GM18909 (cell line): ENCODE results near the gene NUP62.
"Not testable (repeated sequence)": the region's sequence is repeated elsewhere in the genome, so short reads cannot be mapped to it uniquely, and the experiment has no call there.

Experiments used
- ATAC-seq: cut with Tn5 transposase; IDR thresholded peaks from one replicate; pipeline ENCODE4 v1.9.1; 2021; ENCODE audit warnings: mild to moderate bottlenecking; ENCODE audit not compliant: unreplicated experiment, poor library complexity

The NUP62 gene

GRCh38 chr19:49929121-49929610 is at the start of gene NUP62, which contains the start of gene ATF5:
TSS of gene NUP62 (minus strand) at chr19:49929504. CDS start at chr19:49909807, 19,697 bp downstream.
TSS of gene ATF5 (plus strand) at chr19:49929205. CDS start at chr19:49930851, 1,646 bp downstream.
- peak; percentile 67 for ATAC-seq

DNA sequence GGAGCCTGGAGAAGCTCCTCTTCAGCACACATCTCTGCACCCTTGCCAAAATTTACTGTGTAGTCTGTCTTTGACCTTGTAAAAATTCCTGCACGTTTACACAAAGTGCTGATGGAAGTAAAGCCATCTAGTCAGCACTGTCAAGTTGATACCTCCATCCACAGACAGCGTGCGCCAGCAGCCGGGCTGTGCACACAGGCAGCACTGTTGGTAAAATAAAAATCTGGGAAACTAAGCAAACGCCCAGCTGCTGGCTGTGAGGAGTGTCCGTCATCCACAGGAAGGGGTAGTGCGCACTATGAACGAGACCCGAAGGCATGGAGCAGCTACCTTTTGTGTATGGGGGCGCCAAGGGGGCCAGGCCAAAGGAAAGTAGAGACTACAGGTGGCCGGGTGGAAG is 49.0 kb upstream of the NUP62 start:
- no peak for ATAC-seq

- no peak for ATAC-seq
Observed at GRCh38 chr19:49977881-49978280, 48.6 kb upstream of the NUP62 start.

DNA sequence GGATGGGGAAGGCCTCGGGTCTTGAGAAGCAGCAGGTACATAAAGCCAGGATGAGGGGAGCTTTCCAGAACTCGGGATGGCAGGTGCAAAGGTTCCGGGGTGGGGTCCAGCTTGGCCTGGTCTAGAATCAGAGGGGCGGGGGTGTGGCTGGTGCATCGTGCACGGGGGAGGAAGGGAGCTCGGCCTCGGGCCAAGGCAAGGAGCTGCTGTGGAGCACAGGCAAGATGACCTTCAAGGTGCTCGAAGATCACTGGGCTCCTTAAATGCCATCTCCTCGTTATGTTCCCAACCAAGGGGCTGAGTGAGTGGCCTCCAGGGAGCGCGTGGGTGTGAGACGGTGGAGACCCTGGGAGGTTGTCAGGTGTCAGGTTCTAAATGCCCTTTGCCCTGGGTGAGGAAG is 47.8 kb upstream of the NUP62 start:
- no peak for ATAC-seq

DNA sequence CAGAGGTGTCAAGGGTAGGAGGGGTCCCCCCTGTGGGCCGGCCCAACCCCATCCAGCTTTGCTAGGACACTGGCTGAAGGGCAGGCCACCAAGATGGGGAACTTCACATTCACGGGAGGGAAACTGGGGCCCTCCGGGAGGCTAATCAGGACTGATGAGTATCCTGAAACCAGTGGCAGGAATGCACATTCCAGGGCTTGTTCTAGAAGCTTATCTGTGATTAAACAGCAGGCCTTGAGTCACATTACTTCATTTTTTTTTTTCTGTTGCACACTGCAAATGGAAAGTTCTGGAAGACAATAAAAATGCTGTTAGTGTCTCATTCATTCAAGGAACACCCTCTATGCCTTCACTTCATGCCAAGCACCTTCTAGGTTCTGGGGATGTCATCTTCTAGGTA is 47.2 kb upstream of the NUP62 start:
- no peak for ATAC-seq

DNA sequence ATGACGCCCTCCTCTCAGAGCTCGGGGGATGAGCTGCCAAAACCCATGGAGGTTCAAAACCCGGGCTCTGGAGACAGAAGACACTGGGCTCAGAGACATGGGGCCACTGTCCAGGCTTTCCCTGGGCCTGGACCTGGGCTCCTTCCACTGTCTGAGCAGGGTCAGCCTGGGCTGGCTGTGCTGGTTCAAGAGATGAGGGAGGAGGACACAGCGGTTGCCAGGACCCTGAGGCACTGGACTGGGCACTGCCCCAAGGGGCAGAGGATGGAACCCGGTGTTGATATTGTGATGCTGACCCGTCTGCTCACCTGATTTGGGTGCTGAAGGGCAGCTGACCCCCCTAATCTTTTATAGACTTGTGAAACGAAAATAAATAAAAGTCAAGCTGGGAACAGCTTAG is 45.7 kb upstream of the NUP62 start:
- ATAC-seq = no peak

- no peak for ATAC-seq
Observed at GRCh38 chr19:49973987-49974386, 44.7 kb upstream of the NUP62 start.

DNA sequence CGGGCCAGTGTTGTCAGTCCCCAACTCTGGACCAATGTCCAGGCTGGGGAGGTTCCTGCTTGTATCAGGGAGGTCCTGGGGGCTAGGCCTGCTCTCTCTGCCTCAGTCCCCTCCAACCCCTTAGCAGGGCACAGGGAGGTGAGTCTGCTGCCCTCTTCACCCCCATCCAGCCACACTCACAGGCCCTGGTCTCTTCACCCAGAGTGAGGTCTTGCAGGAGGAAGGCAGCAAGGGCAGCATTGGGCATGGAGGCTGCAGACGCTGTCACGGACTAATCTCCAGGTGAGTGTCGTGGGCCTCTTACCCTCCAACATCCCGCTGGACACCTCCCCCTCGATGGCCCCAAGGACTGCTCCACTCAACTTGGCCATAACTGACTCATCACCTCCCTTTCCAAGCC is 43.5 kb upstream of the NUP62 start:
- ATAC-seq = no peak

GRCh38 chr19:49971991-49972411 is 42.7 kb upstream of the NUP62 start:
- ATAC-seq = no peak

DNA sequence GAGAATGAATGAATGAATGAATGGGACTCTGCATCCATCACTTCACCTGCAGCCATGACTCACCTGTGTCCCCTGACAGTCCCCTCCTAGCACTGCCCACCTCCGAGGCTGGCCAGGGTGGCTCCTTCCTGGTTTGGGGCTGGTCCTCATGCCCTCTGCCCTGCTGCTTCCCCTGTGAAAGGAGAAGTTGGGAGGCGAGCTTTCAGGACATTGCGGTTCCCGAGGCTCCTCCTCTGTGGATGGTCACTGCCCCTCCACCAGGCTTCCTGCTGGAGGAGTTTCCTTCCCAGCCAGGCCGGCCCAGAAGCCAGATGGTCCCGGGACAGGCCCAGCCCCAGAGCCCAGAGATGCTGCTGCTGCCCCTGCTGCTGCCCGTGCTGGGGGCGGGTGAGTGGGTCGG is 40.1 kb upstream of the NUP62 start:
- ATAC-seq = not testable (repeated sequence)

DNA sequence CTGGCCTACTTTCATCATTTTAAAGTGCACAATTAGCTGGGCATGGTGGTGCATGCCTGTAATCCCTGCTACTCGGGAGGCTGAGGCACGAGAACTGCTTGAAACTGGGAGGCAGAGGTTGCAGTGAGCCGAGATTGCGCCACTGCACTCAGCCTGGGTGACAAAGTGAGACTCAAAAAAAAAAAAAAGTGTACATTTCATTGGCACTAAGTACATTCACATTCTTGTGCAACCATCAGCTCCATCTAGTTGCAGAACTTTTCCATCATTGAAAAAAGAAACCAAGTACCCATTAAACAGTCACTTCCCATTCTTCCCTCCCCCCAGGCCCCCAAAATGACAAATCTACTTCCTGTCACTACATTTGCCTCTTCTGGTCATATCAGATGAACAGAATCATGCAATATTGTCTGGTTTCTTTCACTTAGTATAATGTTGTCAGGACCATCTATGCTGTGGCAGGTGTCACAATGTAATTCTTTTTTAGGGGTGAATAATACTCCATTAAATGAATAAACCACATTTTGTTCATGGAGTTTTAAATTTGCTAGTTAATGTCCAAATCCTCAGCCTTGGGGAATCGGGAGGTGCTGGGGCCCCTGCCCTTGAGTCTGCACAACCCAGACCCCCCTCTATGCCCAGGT is 39.1 kb upstream of the NUP62 start:
- no peak for ATAC-seq

DNA sequence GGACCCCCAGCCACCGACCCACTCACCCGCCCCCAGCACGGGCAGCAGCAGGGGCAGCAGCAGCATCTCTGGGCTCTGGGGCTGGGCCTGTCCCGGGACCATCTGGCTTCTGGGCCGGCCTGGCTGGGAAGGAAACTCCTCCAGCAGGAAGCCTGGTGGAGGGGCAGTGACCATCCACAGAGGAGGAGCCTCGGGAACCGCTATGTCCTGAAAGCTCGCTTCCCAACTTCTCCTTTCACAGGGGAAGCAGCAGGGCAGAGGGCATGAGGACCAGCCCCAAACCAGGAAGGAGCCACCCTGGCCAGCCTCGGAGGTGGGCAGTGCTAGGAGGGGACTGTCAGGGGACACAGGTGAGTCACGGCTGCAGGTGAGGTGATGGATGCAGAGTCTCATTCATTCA is 31.7 kb upstream of the NUP62 start, which contains the start of gene SIGLEC11:
Gene SIGLEC11 (minus strand): TSS at position 193 of the 400 bp plus-strand sequence. CDS start 91 bp downstream, at position 102.
- ATAC-seq = not testable (repeated sequence)

DNA sequence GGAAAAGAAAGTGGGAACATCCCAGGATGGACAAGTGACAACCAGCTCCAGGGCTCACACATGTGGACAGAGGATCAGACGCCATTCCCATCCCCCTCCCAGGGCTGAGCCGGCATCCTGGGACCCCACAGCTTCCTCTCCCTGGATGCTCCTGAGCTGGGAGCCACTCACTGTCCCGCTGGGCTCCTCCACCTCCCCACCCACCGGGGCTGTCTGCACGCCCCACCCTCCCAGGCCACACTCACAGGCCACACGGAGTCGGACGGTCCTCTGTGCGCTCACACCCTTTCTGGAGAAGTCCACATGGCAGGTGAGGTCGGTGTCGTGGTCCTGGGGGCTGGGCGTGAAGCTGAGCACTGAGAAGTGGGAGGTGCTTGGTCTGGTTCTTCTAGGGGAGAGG is 30.6 kb upstream of the NUP62 start:
- not testable (repeated sequence) for ATAC-seq

GRCh38 chr19:49958596-49958995 is 29.3 kb upstream of the NUP62 start:
- not testable (repeated sequence) for ATAC-seq

GRCh38 chr19:49958144-49958543 is 28.8 kb upstream of the NUP62 start:
- not testable (repeated sequence) for ATAC-seq

- no peak for ATAC-seq
Observed at GRCh38 chr19:49957262-49957915, 28.1 kb upstream of the NUP62 start.

DNA sequence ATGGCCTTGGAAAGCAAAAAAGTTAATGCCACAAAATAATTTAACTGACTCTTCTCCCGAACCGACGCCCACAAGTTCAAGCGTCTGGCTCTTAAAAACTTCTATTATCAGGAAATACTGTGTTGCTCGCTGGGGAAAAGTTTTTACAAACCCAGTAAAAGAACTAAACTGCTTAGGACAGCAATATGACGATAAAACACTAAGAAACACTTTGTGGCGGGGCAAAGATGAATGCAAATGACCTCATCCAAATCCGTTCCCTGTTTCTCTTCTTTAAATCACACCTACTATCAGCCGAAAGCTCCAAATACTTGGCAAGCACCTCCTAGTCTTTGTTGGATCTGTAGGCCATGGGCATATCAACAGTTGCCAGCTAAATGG is 26.8 kb upstream of the NUP62 start:
- ATAC-seq = no peak

GRCh38 chr19:49954933-49955332 is 25.6 kb upstream of the NUP62 start:
- no peak for ATAC-seq

GRCh38 chr19:49954092-49954829 is 25.0 kb upstream of the NUP62 start:
- ATAC-seq = no peak

GRCh38 chr19:49953416-49953815 is 24.1 kb upstream of the NUP62 start:
- ATAC-seq = no peak

DNA sequence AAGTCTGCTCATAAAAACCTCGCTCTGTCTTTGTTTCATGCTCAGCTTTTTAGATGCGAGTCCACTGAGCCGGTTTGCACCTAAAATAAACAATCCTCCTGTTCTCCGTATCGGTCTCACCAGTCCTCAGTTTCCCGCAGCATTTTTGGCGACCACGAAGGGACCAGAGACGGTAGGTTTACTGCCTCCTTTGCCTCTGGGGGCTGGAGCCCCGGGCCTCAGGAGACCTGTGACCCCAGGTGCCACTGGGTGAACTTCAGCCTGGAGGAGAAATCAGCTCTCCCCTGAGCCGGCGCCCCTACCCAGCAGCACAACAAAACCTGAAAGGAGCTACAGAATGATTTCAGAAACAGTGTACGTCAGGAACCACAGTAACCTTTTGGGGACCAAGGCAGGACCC is 23.6 kb upstream of the NUP62 start:
- no peak for ATAC-seq
